Measurements from ENCODE around the gene RNASE7.
A peak's percentile ranks its signal among the peaks of the same experiment; 100 is the strongest.

RNASE7 gene

GRCh38 chr14:21023174-21023573 lies 19.0 kb upstream of the RNASE7 start:
- Histone ChIP-seq H2BK12ac (ENCODE audit: low read length in 2 of 2) (no peak overlapping the region), H2BK5ac (ENCODE audit: low read depth, low read length, poor library complexity, severe bottlenecking) (no peak overlapping the region), H3K23ac (ENCODE audit: low read length in 2 of 2) (no peak overlapping the region), H2BK120ac (ENCODE audit: low read depth, low read length) (no peak overlapping the region), H3K9me3 (ENCODE audit: control insufficient read depth, low read length) (no peaks in the 10 kb centered on the region), H3K4me3 (ENCODE audit: insufficient read depth in 1 of 2, low read depth in 1 of 2, low read length in 2 of 2) (no peak overlapping the region), H3K4me1 (ENCODE audit: control insufficient read depth, insufficient read depth, low read depth, low read length) (peaks cover 15% of the 10 kb centered on the region), H3K36me3 (ENCODE audit: control insufficient read depth in 1 of 2, insufficient read depth in 2 of 2, low read depth in 1 of 2, low read length in 2 of 2) (peaks cover 0 to 2% of the 10 kb centered on the region in 2 experiments), H4K91ac (ENCODE audit: low read length) (no peak overlapping the region), H3K27ac (ENCODE audit: low read length, poor library complexity, severe bottlenecking) (no peak overlapping the region), H3K27me3 (ENCODE audit: control insufficient read depth in 1 of 2, insufficient read depth in 1 of 2, low read length in 2 of 2) (peaks cover 53 to 62% of the 10 kb centered on the region in 2 experiments), H3K9ac (ENCODE audit: low read length) (no peak overlapping the region), H2AK5ac (ENCODE audit: low read length, severe bottlenecking) (no peak overlapping the region), H3K14ac (ENCODE audit: low read length in 2 of 2) (no peak overlapping the region), H3K18ac (ENCODE audit: low read depth in 1 of 2, low read length in 2 of 2) (no peak overlapping the region), H4K8ac (ENCODE audit: low read length) (no peak overlapping the region), H3K4me2 (ENCODE audit: low read length, poor library complexity, severe bottlenecking) (no peak overlapping the region), H3K4ac (ENCODE audit: low read depth in 1 of 2, low read length in 2 of 2) (no peak overlapping the region), H3K79me1 (replicated peaks; ENCODE audit: low read length, poor library complexity, severe bottlenecking) (no peaks in the 10 kb centered on the region), H2AFZ (ENCODE audit: low read depth, low read length) (no peak overlapping the region), H2BK15ac (ENCODE audit: low read depth, poor library complexity, severe bottlenecking) (no peak overlapping the region)
- DNase-seq: no peak
- WGBS: 85% methylated on average over 7 of the region's 7 CpGs

GRCh38 chr14:21023817-21024584 lies 18.2 kb upstream of the RNASE7 start:
- peak overlapping the region; percentile 40 for H2BK15ac ChIP-seq (ENCODE audit: low read depth, poor library complexity, severe bottlenecking)
- H2BK12ac ChIP-seq (ENCODE audit: low read length in 2 of 2): no peak overlapping the region
- H3K18ac ChIP-seq (ENCODE audit: low read depth in 1 of 2, low read length in 2 of 2): no peak overlapping the region
- no peak overlapping the region for H3K27ac ChIP-seq (ENCODE audit: low read length, poor library complexity, severe bottlenecking)
- H2BK5ac ChIP-seq (ENCODE audit: low read depth, low read length, poor library complexity, severe bottlenecking): no peak overlapping the region
- no peaks in the 10 kb centered on the region for H3K79me1 ChIP-seq (replicated peaks; ENCODE audit: low read length, poor library complexity, severe bottlenecking)
- peak overlapping the region; percentile 96 for H3K4me2 ChIP-seq (ENCODE audit: low read length, poor library complexity, severe bottlenecking)
- no peak for DNase-seq
- no peak overlapping the region for H3K9ac ChIP-seq (ENCODE audit: low read length)
- no peak overlapping the region for H3K14ac ChIP-seq (ENCODE audit: low read length in 2 of 2)
- H3K9me3 ChIP-seq (ENCODE audit: control insufficient read depth, low read length): no peaks in the 10 kb centered on the region
- no peak overlapping the region for H2BK120ac ChIP-seq (ENCODE audit: low read depth, low read length)
- no peak overlapping the region for H2AFZ ChIP-seq (ENCODE audit: low read depth, low read length)
- WGBS: 54% methylated on average over 12 of the region's 17 CpGs
- H4K91ac ChIP-seq (ENCODE audit: low read length): no peak overlapping the region
- peak overlapping the region in 1 of 2 experiments; percentile 69 for H3K4me3 ChIP-seq (ENCODE audit: insufficient read depth in 1 of 2, low read depth in 1 of 2, low read length in 2 of 2)
- H3K27me3 ChIP-seq (ENCODE audit: control insufficient read depth in 1 of 2, insufficient read depth in 1 of 2, low read length in 2 of 2): peaks cover 53 to 58% of the 10 kb centered on the region in 2 experiments
- no peak overlapping the region for H4K8ac ChIP-seq (ENCODE audit: low read length)
- peaks cover 15% of the 10 kb centered on the region for H3K4me1 ChIP-seq (ENCODE audit: control insufficient read depth, insufficient read depth, low read depth, low read length)
- H3K4ac ChIP-seq (ENCODE audit: low read depth in 1 of 2, low read length in 2 of 2): no peak overlapping the region
- no peak overlapping the region for H3K23ac ChIP-seq (ENCODE audit: low read length in 2 of 2)
- H2AK5ac ChIP-seq (ENCODE audit: low read length, severe bottlenecking): no peak overlapping the region
- H3K36me3 ChIP-seq (ENCODE audit: control insufficient read depth in 1 of 2, insufficient read depth in 2 of 2, low read depth in 1 of 2, low read length in 2 of 2): peaks cover 0 to 2% of the 10 kb centered on the region in 2 experiments

GRCh38 chr14:21024585-21025370 lies 17.4 kb upstream of the RNASE7 start, which contains the start of gene NDRG2:
NDRG2 (minus strand) TSS chr14:21025061; CDS start chr14:21023315, 1,746 bp downstream.
- peak; percentile 21 for DNase-seq
- peak within 1 kb of the TSS in 1 of 2 experiments; percentile 26 for H3K14ac ChIP-seq (ENCODE audit: low read length in 2 of 2)
- H2BK15ac ChIP-seq (ENCODE audit: low read depth, poor library complexity, severe bottlenecking): peak within 1 kb of the TSS; percentile 62
- H3K79me1 ChIP-seq (replicated peaks; ENCODE audit: low read length, poor library complexity, severe bottlenecking): no peaks in the 10 kb centered on the region
- H4K8ac ChIP-seq (ENCODE audit: low read length): peak within 1 kb of the TSS; percentile 63
- WGBS: 2% methylated on average over 47 of the region's 72 CpGs
- peaks cover 15% of the 10 kb centered on the region for H3K4me1 ChIP-seq (ENCODE audit: control insufficient read depth, insufficient read depth, low read depth, low read length)
- no peaks in the 10 kb centered on the region for H3K9me3 ChIP-seq (ENCODE audit: control insufficient read depth, low read length)
- peak within 1 kb of the TSS; percentile 62 to 73 for H3K4me3 ChIP-seq (ENCODE audit: insufficient read depth in 1 of 2, low read depth in 1 of 2, low read length in 2 of 2)
- H2BK5ac ChIP-seq (ENCODE audit: low read depth, low read length, poor library complexity, severe bottlenecking): no peak within 1 kb of the TSS
- peak within 1 kb of the TSS; percentile 28 for H4K91ac ChIP-seq (ENCODE audit: low read length)
- H3K18ac ChIP-seq (ENCODE audit: low read depth in 1 of 2, low read length in 2 of 2): peak within 1 kb of the TSS in 1 of 2 experiments; percentile 73
- peak within 1 kb of the TSS in 1 of 2 experiments; percentile 30 for H3K4ac ChIP-seq (ENCODE audit: low read depth in 1 of 2, low read length in 2 of 2)
- H2AK5ac ChIP-seq (ENCODE audit: low read length, severe bottlenecking): no peak within 1 kb of the TSS
- H3K4me2 ChIP-seq (ENCODE audit: low read length, poor library complexity, severe bottlenecking): peak within 1 kb of the TSS; percentile 96
- peaks cover 0 to 2% of the 10 kb centered on the region in 2 experiments for H3K36me3 ChIP-seq (ENCODE audit: control insufficient read depth in 1 of 2, insufficient read depth in 2 of 2, low read depth in 1 of 2, low read length in 2 of 2)
- H3K23ac ChIP-seq (ENCODE audit: low read length in 2 of 2): peak within 1 kb of the TSS in 1 of 2 experiments; percentile 97
- no peak within 1 kb of the TSS for H3K27ac ChIP-seq (ENCODE audit: low read length, poor library complexity, severe bottlenecking)
- no peak within 1 kb of the TSS for H2BK120ac ChIP-seq (ENCODE audit: low read depth, low read length)
- H2AFZ ChIP-seq (ENCODE audit: low read depth, low read length): peak within 1 kb of the TSS; percentile 43
- H2BK12ac ChIP-seq (ENCODE audit: low read length in 2 of 2): peak within 1 kb of the TSS in 1 of 2 experiments; percentile 6
- peak within 1 kb of the TSS; percentile 29 for H3K9ac ChIP-seq (ENCODE audit: low read length)
- peaks cover 55 to 63% of the 10 kb centered on the region in 2 experiments for H3K27me3 ChIP-seq (ENCODE audit: control insufficient read depth in 1 of 2, insufficient read depth in 1 of 2, low read length in 2 of 2)
